Measurements from ENCODE around the gene MSRB1. TPM values are rescaled to one million over a fixed set of nuclear protein-coding genes. Genes with fewer than 3 reads are reported as not detected.

MSRB1 gene
- total and polyA plus RNA-seq, 4 donors, result 32.2 to 169 (median 98.0) TPM

- TF ChIP-seq RAD21 (IDR thresholded peaks at IDR 0.05) (no peak), CTCF (IDR thresholded peaks at IDR 0.05; ENCODE audit: low read depth, low read length, missing input control) (no peak)
Observed at GRCh38 chr16:1965396-1966001, 22.5 kb upstream of the MSRB1 start (continued).

- H3K36me3 ChIP-seq (ENCODE audit: control insufficient read depth in 4 of 4, insufficient read depth in 3 of 4, low read depth in 1 of 4, low read length in 3 of 4), result peaks cover 0 to 26% (median 7%) of the 10 kb centered on the region in 4 donors
- peaks cover 4 to 30% (median 25%) of the 10 kb centered on the region in 4 donors for H3K4me1 ChIP-seq (ENCODE audit: control insufficient read depth in 4 of 4, insufficient read depth in 4 of 4, low read length in 3 of 4)
- H3K27me3 ChIP-seq (ENCODE audit: control insufficient read depth in 4 of 4, insufficient read depth in 4 of 4, low read length in 3 of 4), result no peaks in the 10 kb centered on the region
- peak within 1 kb of the TSS; percentile 89 to 93 for H3K27ac ChIP-seq (ENCODE audit: low read depth in 1 of 2, low read length in 2 of 2)
- no peak for TF ChIP-seq FOXA1 (IDR thresholded peaks at IDR 0.05)
- TF ChIP-seq, protein P1, sequence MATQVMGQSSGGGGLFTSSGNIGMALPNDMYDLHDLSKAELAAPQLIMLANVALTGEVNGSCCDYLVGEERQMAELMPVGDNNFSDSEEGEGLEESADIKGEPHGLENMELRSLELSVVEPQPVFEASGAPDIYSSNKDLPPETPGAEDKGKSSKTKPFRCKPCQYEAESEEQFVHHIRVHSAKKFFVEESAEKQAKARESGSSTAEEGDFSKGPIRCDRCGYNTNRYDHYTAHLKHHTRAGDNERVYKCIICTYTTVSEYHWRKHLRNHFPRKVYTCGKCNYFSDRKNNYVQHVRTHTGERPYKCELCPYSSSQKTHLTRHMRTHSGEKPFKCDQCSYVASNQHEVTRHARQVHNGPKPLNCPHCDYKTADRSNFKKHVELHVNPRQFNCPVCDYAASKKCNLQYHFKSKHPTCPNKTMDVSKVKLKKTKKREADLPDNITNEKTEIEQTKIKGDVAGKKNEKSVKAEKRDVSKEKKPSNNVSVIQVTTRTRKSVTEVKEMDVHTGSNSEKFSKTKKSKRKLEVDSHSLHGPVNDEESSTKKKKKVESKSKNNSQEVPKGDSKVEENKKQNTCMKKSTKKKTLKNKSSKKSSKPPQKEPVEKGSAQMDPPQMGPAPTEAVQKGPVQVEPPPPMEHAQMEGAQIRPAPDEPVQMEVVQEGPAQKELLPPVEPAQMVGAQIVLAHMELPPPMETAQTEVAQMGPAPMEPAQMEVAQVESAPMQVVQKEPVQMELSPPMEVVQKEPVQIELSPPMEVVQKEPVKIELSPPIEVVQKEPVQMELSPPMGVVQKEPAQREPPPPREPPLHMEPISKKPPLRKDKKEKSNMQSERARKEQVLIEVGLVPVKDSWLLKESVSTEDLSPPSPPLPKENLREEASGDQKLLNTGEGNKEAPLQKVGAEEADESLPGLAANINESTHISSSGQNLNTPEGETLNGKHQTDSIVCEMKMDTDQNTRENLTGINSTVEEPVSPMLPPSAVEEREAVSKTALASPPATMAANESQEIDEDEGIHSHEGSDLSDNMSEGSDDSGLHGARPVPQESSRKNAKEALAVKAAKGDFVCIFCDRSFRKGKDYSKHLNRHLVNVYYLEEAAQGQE (IDR thresholded peaks at IDR 0.05), result peak; percentile 90
- TF ChIP-seq TAF1 (conservative IDR thresholded peaks at IDR 0.05), result peak; percentile 99
- TF ChIP-seq HNF4A (conservative IDR thresholded peaks at IDR 0.05), result peak in 1 of 2 donors; percentile 13
- TF ChIP-seq RXRA (IDR thresholded peaks at IDR 0.05), result peak; percentile 22 to 33
- TF ChIP-seq SP1 (IDR thresholded peaks at IDR 0.05), result peak; percentile 93
- peak; percentile 94 for TF ChIP-seq YY1 (IDR thresholded peaks at IDR 0.05)
- TF ChIP-seq GABPA (IDR thresholded peaks at IDR 0.05 in 1 of 2, conservative IDR thresholded peaks at IDR 0.05 in 1 of 2), result peak in 1 of 2 donors; percentile 81
- TF ChIP-seq HNF4G (IDR thresholded peaks at IDR 0.05), result no peak
- TF ChIP-seq RAD21 (IDR thresholded peaks at IDR 0.05), result no peak
- no peak for TF ChIP-seq CTCF (IDR thresholded peaks at IDR 0.05; ENCODE audit: low read depth, low read length, missing input control)
- peak; percentile 62 for TF ChIP-seq MAX (IDR thresholded peaks at IDR 0.05)
- TF ChIP-seq JUND (IDR thresholded peaks at IDR 0.05), result no peak
- TF ChIP-seq FOXA2 (IDR thresholded peaks at IDR 0.05), result no peak
- peak; percentile 95 to 98 for TF ChIP-seq EGR1 (IDR thresholded peaks at IDR 0.05; ENCODE audit: low read depth in 2 of 2)
- TF ChIP-seq, protein P2, sequence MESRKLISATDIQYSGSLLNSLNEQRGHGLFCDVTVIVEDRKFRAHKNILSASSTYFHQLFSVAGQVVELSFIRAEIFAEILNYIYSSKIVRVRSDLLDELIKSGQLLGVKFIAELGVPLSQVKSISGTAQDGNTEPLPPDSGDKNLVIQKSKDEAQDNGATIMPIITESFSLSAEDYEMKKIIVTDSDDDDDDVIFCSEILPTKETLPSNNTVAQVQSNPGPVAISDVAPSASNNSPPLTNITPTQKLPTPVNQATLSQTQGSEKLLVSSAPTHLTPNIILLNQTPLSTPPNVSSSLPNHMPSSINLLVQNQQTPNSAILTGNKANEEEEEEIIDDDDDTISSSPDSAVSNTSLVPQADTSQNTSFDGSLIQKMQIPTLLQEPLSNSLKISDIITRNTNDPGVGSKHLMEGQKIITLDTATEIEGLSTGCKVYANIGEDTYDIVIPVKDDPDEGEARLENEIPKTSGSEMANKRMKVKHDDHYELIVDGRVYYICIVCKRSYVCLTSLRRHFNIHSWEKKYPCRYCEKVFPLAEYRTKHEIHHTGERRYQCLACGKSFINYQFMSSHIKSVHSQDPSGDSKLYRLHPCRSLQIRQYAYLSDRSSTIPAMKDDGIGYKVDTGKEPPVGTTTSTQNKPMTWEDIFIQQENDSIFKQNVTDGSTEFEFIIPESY (IDR thresholded peaks at IDR 0.05), result peak; percentile 99
- peak; percentile 20 for TF ChIP-seq NR2F2 (IDR thresholded peaks at IDR 0.05)
- no peak for TF ChIP-seq ATF3 (IDR thresholded peaks at IDR 0.05)
- H3K9me3 ChIP-seq (ENCODE audit: control insufficient read depth in 4 of 4, low read length in 3 of 4), result no peaks in the 10 kb centered on the region
- peak within 1 kb of the TSS; percentile 61 to 99 for H3K9ac ChIP-seq (ENCODE audit: low read depth in 1 of 2, low read length in 2 of 2)
- WGBS, result 1% methylated on average over 97 of the region's 97 CpGs
- H3K4me3 ChIP-seq (ENCODE audit: low read depth in 1 of 3, low read length in 3 of 3), result peak within 1 kb of the TSS; percentile 81 to 97 (median 82)
- DNase-seq (ENCODE audit: low spot score), result peak; percentile 96
Observed at GRCh38 chr16:1964506-1965395, 21.8 kb upstream of the MSRB1 start, which contains the start of gene RPS2. RPS2 (minus strand) TSS chr16:1964826; CDS start chr16:1964625, 201 bp downstream.
